K562 (cell line): ENCODE results near the gene CNKSR2. TPM values are rescaled to one million over a fixed set of nuclear protein-coding genes. Genes with fewer than 3 reads are reported as not detected.

Experiments
- ATAC-seq: fragments of 200-7000 bp; cut with Tn5 transposase; 3 replicates; pipeline ENCODE4 v1.9.1; 2020; ENCODE audit warnings: moderate library complexity
- BruUV-seq: library from RNA; stranded (reverse); fragments of 400-500 nt; replicated peaks from 2 replicates; lab custom pipeline; 2021; lab: Mats Ljungman, UMichigan
- CTCF ChIA-PET: fragments of 300-600 bp; formaldehyde crosslinking; extraction: SDS; loops from one replicate; lab custom pipeline; 2021; ENCODE audit warnings: low intra/inter-chr PET ratio; lab: Yijun Ruan, JAX
- POLR2A ChIA-PET: fragments of 300-600, 350-650 bp; sonication (Branson Sonifier 250); formaldehyde crosslinking; extraction: SDS; loops from one replicate; lab custom pipeline; 2021; ENCODE audit warnings: antibody characterized with exemption, inconsistent platforms; lab: Yijun Ruan, JAX
- DNase-seq, 4 experiments: peaks; one replicate each; pipeline versions ENCODE4 v3.0.0 to v3.0.0-alpha.2; 2011 to 2018; ENCODE audit warnings: low spot score in 3 of 4, mixed read lengths in 3 of 4; ENCODE audit errors: extremely low read depth in 1 of 4
- FAIRE-seq: peaks from 2 replicates; lab custom pipeline; 2011; peaks lifted over from hg19 to GRCh38; lab: Jason Lieb, UNC
- H2AFZ ChIP-seq: 2 replicates; pipeline ENCODE4 v1.6.0; 2011; ENCODE audit warnings: low read depth, low read length, control low read depth, inconsistent platforms
- H3K27ac ChIP-seq: fragments of 200-600 bp; 3 replicates; pipeline ENCODE4 v1.8.0; 2011; ENCODE audit warnings: low read depth, mild to moderate bottlenecking, control low read depth, inconsistent platforms, low read length, moderate library complexity, mixed read lengths; ENCODE audit errors: extremely low read depth
- H3K27me3 ChIP-seq, 2 experiments: fragments of 300-600 bp in 1 of 2; 2 replicates in 1 of 2; 3 replicates in 1 of 2; pipeline versions ENCODE4 v1.6.0 to v1.8.0; 2011; ENCODE audit warnings: inconsistent platforms in 2 of 2, low read length in 2 of 2, mild to moderate bottlenecking in 1 of 2, mixed read lengths in 1 of 2, moderate library complexity in 1 of 2; ENCODE audit not compliant: control insufficient read depth in 2 of 2, insufficient read depth in 2 of 2
- H3K36me3 ChIP-seq: fragments of 300-600 bp; 3 replicates; pipeline ENCODE4 v1.8.0; 2011; ENCODE audit warnings: mild to moderate bottlenecking, low read length, inconsistent platforms; ENCODE audit not compliant: control insufficient read depth, insufficient read depth
- H3K4me1 ChIP-seq, 2 experiments: fragments of 200-600 bp in 1 of 2; replicated peaks in 1 of 2; 2 replicates in 1 of 2; 3 replicates in 1 of 2; pipeline versions ENCODE4 v1.5.1 to v1.8.0; 2011; ENCODE audit warnings: inconsistent platforms in 2 of 2, low read length in 2 of 2, mild to moderate bottlenecking in 1 of 2, mixed read lengths in 1 of 2, moderate library complexity in 1 of 2; ENCODE audit not compliant: control insufficient read depth in 2 of 2, insufficient read depth in 2 of 2
- H3K4me2 ChIP-seq: 2 replicates; pipeline ENCODE4 v1.6.1; 2011; ENCODE audit warnings: low read length, control low read depth, inconsistent platforms, mixed read lengths; ENCODE audit not compliant: insufficient read depth
- H3K4me3 ChIP-seq: fragments of 200-600 bp; sonication (generic), shearing (Covaris generic); 2 replicates; pipeline ENCODE4 v1.5.1; 2016; ENCODE audit warnings: control low read depth, inconsistent platforms
- H3K79me2 ChIP-seq: fragments of 200-600 bp; 3 replicates; pipeline ENCODE4 v1.8.0; 2011; ENCODE audit warnings: low read length, inconsistent platforms; ENCODE audit not compliant: control insufficient read depth, insufficient read depth
- H3K9ac ChIP-seq, 2 experiments: 2 replicates each; pipeline versions ENCODE4 v1.6.0 to v1.6.1; 2011; ENCODE audit warnings: low read depth in 2 of 2, low read length in 2 of 2, control low read depth in 1 of 2, inconsistent platforms in 1 of 2, mild to moderate bottlenecking in 1 of 2, mixed read lengths in 1 of 2; ENCODE audit not compliant: insufficient read depth in 1 of 2
- H3K9me1 ChIP-seq: one replicate; pipeline ENCODE4 v1.6.0; 2011; ENCODE audit warnings: inconsistent platforms, mild to moderate bottlenecking, low read length, moderate library complexity; ENCODE audit not compliant: control insufficient read depth, insufficient read depth
- H3K9me3 ChIP-seq: replicated peaks from 2 replicates; pipeline ENCODE4 v1.5.1; 2011; ENCODE audit warnings: low read depth, low read length, inconsistent platforms; ENCODE audit not compliant: control insufficient read depth, insufficient read depth
- H4K20me1 ChIP-seq: replicated peaks from 2 replicates; pipeline ENCODE4 v1.6.1; 2011; ENCODE audit warnings: low read length, inconsistent platforms, mixed read lengths; ENCODE audit not compliant: control insufficient read depth, insufficient read depth
- ASH1L ChIP-seq: fragments of 450-650 bp; IDR thresholded peaks from 2 replicates; pipeline ENCODE4 v1.6.1; 2018; ENCODE audit warnings: borderline replicate concordance, mild to moderate bottlenecking, low read depth; ENCODE audit not compliant: partially characterized antibody
- CBX1 ChIP-seq: sonication (generic); IDR thresholded peaks from 2 replicates; pipeline ENCODE4 v1.6.1; 2016; ENCODE audit warnings: antibody characterized with exemption, low read depth, mild to moderate bottlenecking
- CLOCK ChIP-seq: fragments of 250-450 bp; sonication (Bioruptor Pico); IDR thresholded peaks from 2 replicates; pipeline ENCODE4 v1.4.0; 2020; ENCODE audit warnings: mild to moderate bottlenecking, moderate library complexity, borderline replicate concordance
- HNRNPH1 ChIP-seq: fragments of 200-400 bp; formaldehyde crosslinking; optimal IDR thresholded peaks from 2 replicates; pipeline ENCODE3; 2017; ENCODE audit warnings: low read depth, mild to moderate bottlenecking, low read length, moderate library complexity
- MNT ChIP-seq, 2 experiments: fragments of 450-650 bp; conservative IDR thresholded peaks; 2 replicates each; pipeline ENCODE4 v1.6.1; 2017; ENCODE audit warnings: mild to moderate bottlenecking in 2 of 2, moderate library complexity in 2 of 2
- PHTF2 ChIP-seq: fragments of 250-450 bp; sonication (Bioruptor Pico); IDR thresholded peaks from 2 replicates; pipeline ENCODE4 v1.5.0; 2021; ENCODE audit warnings: mild to moderate bottlenecking
- ZBTB8A ChIP-seq: fragments of 450-650 bp; IDR thresholded peaks from 2 replicates; pipeline ENCODE4 v1.6.1; 2018; ENCODE audit warnings: mild to moderate bottlenecking, moderate library complexity; ENCODE audit not compliant: partially characterized antibody
- ZNF277 ChIP-seq: fragments of 250-450 bp; sonication (Bioruptor Pico); IDR thresholded peaks from 2 replicates; pipeline ENCODE4 v1.8.0; 2022; ENCODE audit warnings: inconsistent platforms, mild to moderate bottlenecking, moderate library complexity, borderline replicate concordance
- ZNF518B ChIP-seq: fragments of 250-450 bp; sonication (Bioruptor Pico); IDR thresholded peaks from 2 replicates; pipeline ENCODE4 v1.5.0; 2021; ENCODE audit warnings: mild to moderate bottlenecking, moderate library complexity
- WGBS: fragments of 100-300 bp; shearing (Covaris generic); methylation state at CpG from one replicate; pipeline ENCODE4 v1.1.6; 2016; ENCODE audit warnings: low coverage, mixed read lengths; ENCODE audit not compliant: insufficient coverage; ENCODE audit errors: missing lambda C conversion rate; 5-methylcytosine and 5-hydroxymethylcytosine counted together
- in situ Hi-C: fragments of 300-500 bp; cut with MboI; formaldehyde crosslinking; loops from 4 replicates; pipeline ENCODE4 v1.15.0; 2018; ENCODE audit warnings: inconsistent platforms, mixed read lengths
- intact Hi-C: fragments of 100-400 bp; cut with micrococcal nuclease; formaldehyde crosslinking; loops from 2 replicates; pipeline ENCODE4 v1.14.2; 2022
- polyA plus RNA-seq, 8 experiments: library from polyadenylated mRNA; depleted of rRNA in 4 of 8; stranded (reverse) in 5 of 8; unstranded in 3 of 8; fragments of >200 nt; fragmentation: Nextera tagmentation in 2 of 8; fragmentation: Illumina TruSeq in 1 of 8; extraction: Ambion mirVana in 2 of 8; extraction: Trizol in 1 of 8; gene quantifications; 2 replicates each; pipeline versions ENCODE4 v1.2.1 to v1.2.3, GENCODE V29; 2011 to 2014; ENCODE audit warnings: inconsistent platforms in 1 of 8, missing spikeins in 1 of 8
- total RNA-seq, 7 experiments: library from RNA; depleted of rRNA in 6 of 7; stranded (reverse); fragments of >200 nt in 6 of 7; fragmentation: Illumina TruSeq in 2 of 7; extraction: Trizol in 2 of 7; gene quantifications; 2 replicates each; pipeline versions ENCODE4 v1.2.1 to v1.2.3, GENCODE V29; 2011 to 2021; ENCODE audit warnings: low replicate concordance in 1 of 7
- TF ChIP-seq, protein P1 (sequence below): sonication (generic); IDR thresholded peaks from 2 replicates; pipeline ENCODE4 v1.6.1; 2016

The CNKSR2 gene
- total and polyA plus RNA-seq, 9 of the 15 experiments (the other 6 are each of a cell fraction or from before 2014, with no cell fraction given): not detected

DNA sequence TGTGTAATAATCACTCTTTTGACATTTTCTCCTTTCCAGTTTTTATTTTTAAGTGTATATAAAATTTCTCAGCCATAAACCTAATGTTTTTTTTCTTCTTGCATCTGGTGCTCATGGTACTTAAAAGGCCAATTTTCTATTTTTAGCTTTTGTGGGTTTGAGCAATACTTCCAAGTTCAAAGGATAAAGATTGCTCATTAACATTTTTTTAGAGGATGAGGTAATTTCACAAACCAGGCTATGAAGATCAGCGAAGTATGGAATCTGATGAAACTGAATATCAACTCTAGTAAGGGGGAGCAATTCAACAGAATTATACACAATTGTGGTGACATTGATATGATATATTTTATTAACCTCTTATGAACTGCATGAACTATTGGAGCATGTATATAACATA is 309.7 kb downstream of the CNKSR2 start (continued):
- no peak for TF ChIP-seq ZNF518B

- CTCF ChIA-PET: no interaction called here
- no peaks in the 10 kb centered on the region for H4K20me1 ChIP-seq
- H3K9ac ChIP-seq: no peak overlapping the region
- no peak for DNase-seq
- no peaks in the 10 kb centered on the region for H3K27me3 ChIP-seq
- no peak overlapping the region for H2AFZ ChIP-seq
- H3K4me1 ChIP-seq: no peaks in the 10 kb centered on the region
- no peak overlapping the region for H3K4me2 ChIP-seq
- H3K9me1 ChIP-seq: no peaks in the 10 kb centered on the region
- no TSS peak for BruUV-seq
- no peak overlapping the region for H3K4me3 ChIP-seq
- no peaks in the 10 kb centered on the region for H3K79me2 ChIP-seq
- POLR2A ChIA-PET: no interaction called here
- H3K36me3 ChIP-seq: no peaks in the 10 kb centered on the region
- WGBS: 0% methylated on average over 3 of the region's 3 CpGs
- intact Hi-C loops: no loop called here
- no peak overlapping the region for H3K27ac ChIP-seq
- no peak for FAIRE-seq
- no peaks in the 10 kb centered on the region for H3K9me3 ChIP-seq
- ATAC-seq: no peak
- in situ Hi-C loops: no loop called here
- TF ChIP-seq ZBTB8A (no peak), CBX1 (no peak), CLOCK (CRISPR knock-in tag) (no peak), MNT (conservative IDR thresholded peaks at IDR 0.05) (no peak), ZNF277 (CRISPR knock-in tag) (no peak), ASH1L (no peak), HNRNPH1 (no peak), PHTF2 (no peak)
- TF ChIP-seq, protein P1, sequence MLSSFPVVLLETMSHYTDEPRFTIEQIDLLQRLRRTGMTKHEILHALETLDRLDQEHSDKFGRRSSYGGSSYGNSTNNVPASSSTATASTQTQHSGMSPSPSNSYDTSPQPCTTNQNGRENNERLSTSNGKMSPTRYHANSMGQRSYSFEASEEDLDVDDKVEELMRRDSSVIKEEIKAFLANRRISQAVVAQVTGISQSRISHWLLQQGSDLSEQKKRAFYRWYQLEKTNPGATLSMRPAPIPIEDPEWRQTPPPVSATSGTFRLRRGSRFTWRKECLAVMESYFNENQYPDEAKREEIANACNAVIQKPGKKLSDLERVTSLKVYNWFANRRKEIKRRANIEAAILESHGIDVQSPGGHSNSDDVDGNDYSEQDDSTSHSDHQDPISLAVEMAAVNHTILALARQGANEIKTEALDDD: no peak
Measured at GRCh38 chrX:21691512-21692018, 317.3 kb downstream of the CNKSR2 start.
